HepG2 (cell line): Measurements from ENCODE around the gene DRC7.

Experiments
- FOXK1 ChIP-seq: sonication (generic); formaldehyde crosslinking; IDR thresholded peaks from 2 replicates; pipeline ENCODE4 v1.4.0; 2020; ENCODE audit warnings: low read depth, missing genetic modification reagents, borderline replicate concordance
- FOXK2 ChIP-seq: fragments of 450-650 bp; IDR thresholded peaks from 2 replicates; pipeline ENCODE4 v1.6.1; 2016
- KDM1A ChIP-seq: IDR thresholded peaks from 2 replicates; pipeline ENCODE4 v1.6.1; 2016; ENCODE audit warnings: missing compliant biosample characterization
- TBP ChIP-seq: sonication (generic); formaldehyde crosslinking; IDR thresholded peaks from 2 replicates; pipeline ENCODE4 v1.5.0; 2020; ENCODE audit warnings: missing genetic modification reagents
- TF ChIP-seq, protein P1 (sequence below): IDR thresholded peaks from 2 replicates; pipeline ENCODE4 v1.6.1; 2016
- TF ChIP-seq, protein P2 (sequence below): sonication (generic); formaldehyde crosslinking; IDR thresholded peaks from 2 replicates; pipeline ENCODE4 v1.5.1; 2020; ENCODE audit warnings: missing genetic modification reagents, mild to moderate bottlenecking, borderline replicate concordance
- TF ChIP-seq, protein P3 (sequence below): sonication (generic); formaldehyde crosslinking; conservative IDR thresholded peaks from 2 replicates; pipeline ENCODE4 v1.4.0; 2020; ENCODE audit warnings: missing genetic modification reagents
- TF ChIP-seq, protein P4 (sequence below): IDR thresholded peaks from 2 replicates; pipeline ENCODE4 v1.6.1; 2012; ENCODE audit warnings: inconsistent platforms
- TF ChIP-seq, protein P5 (sequence below): sonication (generic); formaldehyde crosslinking; IDR thresholded peaks from 2 replicates; pipeline ENCODE4 v1.5.0; 2020; ENCODE audit warnings: missing genetic modification reagents
- TF ChIP-seq, protein P6 (sequence below): sonication (generic); formaldehyde crosslinking; IDR thresholded peaks from 2 replicates; pipeline ENCODE4 v1.5.0; 2020; ENCODE audit warnings: missing genetic modification reagents

DNA sequence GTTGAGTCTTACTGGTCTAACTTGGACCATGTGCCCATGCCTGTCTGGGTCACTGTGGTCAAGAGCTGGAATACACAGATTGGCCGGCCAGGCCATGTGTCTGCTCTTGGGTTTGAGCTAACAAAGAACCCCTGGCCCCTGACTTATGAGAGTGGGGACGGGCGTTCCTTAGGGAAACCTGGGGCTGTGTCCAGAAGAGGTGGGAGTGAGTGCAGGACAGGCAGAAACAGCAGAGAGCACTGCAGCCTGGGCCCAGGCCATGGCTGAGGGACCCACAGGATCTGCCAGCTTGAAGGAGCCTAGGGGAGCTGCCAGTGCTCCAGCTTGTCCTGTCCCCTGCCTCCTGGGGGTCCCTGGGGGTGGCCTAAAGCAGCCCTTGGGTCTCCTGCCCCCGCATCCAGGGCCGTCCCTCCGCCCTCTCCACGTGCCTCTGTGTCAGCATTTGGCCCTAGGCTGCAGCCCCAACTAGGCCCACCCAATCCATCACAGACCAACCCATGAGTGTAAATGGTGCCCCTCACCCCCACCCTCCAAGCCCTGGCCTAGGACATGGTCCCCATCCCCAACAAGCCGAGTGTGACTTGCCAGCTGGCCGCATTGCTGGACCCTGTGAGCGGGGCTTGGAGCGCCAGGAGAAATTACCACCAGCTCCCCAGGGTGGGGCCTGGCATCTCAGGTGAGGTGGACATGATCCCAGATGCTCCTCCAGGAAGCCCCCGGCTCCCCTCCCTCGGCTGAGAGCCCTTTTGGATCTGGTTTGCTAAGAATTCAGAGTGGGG lies 12.5 kb upstream of the DRC7 start:
- TF ChIP-seq, protein P1, sequence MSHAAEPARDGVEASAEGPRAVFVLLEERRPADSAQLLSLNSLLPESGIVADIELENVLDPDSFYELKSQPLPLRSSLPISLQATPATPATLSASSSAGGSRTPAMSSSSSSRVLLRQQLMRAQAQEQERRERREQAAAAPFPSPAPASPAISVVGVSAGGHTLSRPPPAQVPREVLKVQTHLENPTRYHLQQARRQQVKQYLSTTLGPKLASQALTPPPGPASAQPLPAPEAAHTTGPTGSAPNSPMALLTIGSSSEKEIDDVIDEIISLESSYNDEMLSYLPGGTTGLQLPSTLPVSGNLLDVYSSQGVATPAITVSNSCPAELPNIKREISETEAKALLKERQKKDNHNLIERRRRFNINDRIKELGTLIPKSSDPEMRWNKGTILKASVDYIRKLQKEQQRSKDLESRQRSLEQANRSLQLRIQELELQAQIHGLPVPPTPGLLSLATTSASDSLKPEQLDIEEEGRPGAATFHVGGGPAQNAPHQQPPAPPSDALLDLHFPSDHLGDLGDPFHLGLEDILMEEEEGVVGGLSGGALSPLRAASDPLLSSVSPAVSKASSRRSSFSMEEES (CRISPR knock-in tag) = no peak
- TF ChIP-seq, protein P2, sequence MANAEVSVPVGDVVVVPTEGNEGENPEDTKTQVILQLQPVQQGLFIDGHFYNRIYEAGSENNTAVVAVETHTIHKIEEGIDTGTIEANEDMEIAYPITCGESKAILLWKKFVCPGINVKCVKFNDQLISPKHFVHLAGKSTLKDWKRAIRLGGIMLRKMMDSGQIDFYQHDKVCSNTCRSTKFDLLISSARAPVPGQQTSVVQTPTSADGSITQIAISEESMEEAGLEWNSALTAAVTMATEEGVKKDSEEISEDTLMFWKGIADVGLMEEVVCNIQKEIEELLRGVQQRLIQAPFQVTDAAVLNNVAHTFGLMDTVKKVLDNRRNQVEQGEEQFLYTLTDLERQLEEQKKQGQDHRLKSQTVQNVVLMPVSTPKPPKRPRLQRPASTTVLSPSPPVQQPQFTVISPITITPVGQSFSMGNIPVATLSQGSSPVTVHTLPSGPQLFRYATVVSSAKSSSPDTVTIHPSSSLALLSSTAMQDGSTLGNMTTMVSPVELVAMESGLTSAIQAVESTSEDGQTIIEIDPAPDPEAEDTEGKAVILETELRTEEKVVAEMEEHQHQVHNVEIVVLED (CRISPR knock-in tag) = no peak
- TF ChIP-seq TBP (CRISPR knock-in tag) = no peak
- no peak for TF ChIP-seq FOXK2
- no peak for TF ChIP-seq KDM1A
- TF ChIP-seq, protein P3, sequence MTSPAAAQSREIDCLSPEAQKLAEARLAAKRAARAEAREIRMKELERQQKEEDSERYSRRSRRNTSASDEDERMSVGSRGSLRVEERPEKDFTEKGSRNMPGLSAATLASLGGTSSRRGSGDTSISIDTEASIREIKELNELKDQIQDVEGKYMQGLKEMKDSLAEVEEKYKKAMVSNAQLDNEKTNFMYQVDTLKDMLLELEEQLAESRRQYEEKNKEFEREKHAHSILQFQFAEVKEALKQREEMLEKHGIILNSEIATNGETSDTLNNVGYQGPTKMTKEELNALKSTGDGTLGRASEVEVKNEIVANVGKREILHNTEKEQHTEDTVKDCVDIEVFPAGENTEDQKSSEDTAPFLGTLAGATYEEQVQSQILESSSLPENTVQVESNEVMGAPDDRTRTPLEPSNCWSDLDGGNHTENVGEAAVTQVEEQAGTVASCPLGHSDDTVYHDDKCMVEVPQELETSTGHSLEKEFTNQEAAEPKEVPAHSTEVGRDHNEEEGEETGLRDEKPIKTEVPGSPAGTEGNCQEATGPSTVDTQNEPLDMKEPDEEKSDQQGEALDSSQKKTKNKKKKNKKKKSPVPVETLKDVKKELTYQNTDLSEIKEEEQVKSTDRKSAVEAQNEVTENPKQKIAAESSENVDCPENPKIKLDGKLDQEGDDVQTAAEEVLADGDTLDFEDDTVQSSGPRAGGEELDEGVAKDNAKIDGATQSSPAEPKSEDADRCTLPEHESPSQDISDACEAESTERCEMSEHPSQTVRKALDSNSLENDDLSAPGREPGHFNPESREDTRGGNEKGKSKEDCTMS = no peak
- TF ChIP-seq FOXK1 (CRISPR knock-in tag) = no peak
- TF ChIP-seq, protein P4, sequence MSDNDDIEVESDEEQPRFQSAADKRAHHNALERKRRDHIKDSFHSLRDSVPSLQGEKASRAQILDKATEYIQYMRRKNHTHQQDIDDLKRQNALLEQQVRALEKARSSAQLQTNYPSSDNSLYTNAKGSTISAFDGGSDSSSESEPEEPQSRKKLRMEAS = no peak
- TF ChIP-seq, protein P5, sequence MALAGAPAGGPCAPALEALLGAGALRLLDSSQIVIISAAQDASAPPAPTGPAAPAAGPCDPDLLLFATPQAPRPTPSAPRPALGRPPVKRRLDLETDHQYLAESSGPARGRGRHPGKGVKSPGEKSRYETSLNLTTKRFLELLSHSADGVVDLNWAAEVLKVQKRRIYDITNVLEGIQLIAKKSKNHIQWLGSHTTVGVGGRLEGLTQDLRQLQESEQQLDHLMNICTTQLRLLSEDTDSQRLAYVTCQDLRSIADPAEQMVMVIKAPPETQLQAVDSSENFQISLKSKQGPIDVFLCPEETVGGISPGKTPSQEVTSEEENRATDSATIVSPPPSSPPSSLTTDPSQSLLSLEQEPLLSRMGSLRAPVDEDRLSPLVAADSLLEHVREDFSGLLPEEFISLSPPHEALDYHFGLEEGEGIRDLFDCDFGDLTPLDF (CRISPR knock-in tag) = no peak
- TF ChIP-seq, protein P6, sequence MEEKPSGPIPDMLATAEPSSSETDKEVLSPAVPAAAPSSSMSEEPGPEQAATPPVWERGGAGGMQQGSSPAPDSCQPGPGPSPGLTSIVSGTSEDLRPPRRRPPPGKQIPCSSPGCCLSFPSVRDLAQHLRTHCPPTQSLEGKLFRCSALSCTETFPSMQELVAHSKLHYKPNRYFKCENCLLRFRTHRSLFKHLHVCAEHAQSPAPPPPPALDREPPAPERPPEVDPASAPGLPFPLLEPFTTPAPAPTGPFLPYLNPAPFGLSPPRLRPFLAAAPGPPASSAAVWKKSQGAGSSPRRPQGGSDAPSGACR (CRISPR knock-in tag) = no peak
